Measurements from ENCODE around the gene PUS1.

Gene PUS1

GRCh38 chr12:131917139-131917710 is 11.9 kb upstream of the PUS1 start:
- peak in 2 of 4 experiments; percentile 35 to 40 for DNase-seq

DNA sequence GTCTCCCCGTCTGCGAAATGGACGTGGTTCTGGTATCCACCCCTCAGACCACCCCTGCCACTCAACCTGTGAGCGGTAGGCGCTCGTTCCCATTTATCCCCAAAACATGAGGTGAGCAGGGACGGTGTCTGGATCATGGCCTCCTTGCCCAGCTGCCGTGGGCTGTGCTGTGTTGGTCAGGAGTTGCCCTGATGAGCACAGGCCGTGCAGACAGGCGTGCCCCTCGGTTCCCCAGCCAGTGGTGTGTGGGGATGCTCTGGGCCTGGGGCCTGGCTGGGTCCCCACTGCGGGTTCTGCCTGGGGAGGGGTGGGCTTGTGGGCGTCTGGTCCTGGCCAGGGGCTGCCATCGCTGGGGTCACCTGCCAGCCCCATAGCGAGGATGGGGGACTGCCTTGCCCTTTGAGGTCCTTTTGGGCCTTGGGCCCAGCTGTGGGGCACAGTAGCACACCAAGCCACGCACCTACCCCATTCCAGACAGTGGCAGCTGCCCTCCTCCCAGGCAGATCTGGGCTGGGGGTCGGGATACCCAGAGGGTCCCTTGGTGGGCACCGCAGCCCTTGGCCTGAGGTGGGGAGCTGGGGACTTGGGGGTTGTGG is 11.3 kb upstream of the PUS1 start:
- no peak for DNase-seq

GRCh38 chr12:131918311-131919050 is 10.6 kb upstream of the PUS1 start:
- no peak for DNase-seq

- no peak for DNase-seq
Observed at GRCh38 chr12:131919051-131919347, 10.1 kb upstream of the PUS1 start.

DNA sequence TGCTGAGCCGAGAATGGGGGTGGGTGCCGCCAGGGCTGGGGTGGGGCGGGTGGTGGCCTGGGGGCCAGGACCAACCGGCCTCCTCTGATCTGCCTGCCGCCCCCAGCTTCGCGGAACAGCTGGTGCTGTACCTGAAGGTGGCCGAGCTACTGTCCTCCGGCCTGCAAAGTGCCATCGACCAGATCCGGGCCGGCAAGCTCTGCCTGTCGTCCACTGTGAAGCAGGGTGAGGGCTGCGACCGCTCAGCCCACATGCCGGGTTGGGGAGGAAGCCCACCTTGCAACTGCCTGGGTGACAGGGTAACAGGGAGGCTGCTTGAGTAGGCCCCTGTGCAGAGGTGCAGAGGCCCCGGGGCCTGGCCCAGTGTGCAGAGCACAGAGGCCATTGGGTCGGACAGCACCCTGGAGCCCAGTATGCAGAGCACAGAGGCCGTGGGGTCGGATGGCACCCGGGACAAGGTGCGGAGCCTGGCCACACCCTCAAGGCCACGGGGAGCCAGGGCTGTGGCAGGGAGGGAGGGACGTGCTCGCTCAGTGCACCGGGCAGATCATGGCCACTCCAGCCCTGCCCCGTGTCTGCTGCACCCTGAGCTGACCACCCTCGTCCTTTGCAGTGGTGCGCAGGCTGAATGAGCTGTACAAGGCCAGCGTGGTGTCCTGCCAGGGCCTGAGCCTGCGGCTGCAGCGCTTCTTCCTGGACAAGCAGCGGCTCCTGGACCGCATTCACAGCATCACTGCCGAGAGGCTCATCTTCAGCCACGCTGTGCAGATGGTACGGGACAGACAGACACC is 9.5 kb upstream of the PUS1 start:
- DNase-seq, result no peak

GRCh38 chr12:131920157-131920508 is 8.9 kb upstream of the PUS1 start:
- no peak for DNase-seq

GRCh38 chr12:131920902-131921840 is 7.9 kb upstream of the PUS1 start:
- DNase-seq, result no peak

DNA sequence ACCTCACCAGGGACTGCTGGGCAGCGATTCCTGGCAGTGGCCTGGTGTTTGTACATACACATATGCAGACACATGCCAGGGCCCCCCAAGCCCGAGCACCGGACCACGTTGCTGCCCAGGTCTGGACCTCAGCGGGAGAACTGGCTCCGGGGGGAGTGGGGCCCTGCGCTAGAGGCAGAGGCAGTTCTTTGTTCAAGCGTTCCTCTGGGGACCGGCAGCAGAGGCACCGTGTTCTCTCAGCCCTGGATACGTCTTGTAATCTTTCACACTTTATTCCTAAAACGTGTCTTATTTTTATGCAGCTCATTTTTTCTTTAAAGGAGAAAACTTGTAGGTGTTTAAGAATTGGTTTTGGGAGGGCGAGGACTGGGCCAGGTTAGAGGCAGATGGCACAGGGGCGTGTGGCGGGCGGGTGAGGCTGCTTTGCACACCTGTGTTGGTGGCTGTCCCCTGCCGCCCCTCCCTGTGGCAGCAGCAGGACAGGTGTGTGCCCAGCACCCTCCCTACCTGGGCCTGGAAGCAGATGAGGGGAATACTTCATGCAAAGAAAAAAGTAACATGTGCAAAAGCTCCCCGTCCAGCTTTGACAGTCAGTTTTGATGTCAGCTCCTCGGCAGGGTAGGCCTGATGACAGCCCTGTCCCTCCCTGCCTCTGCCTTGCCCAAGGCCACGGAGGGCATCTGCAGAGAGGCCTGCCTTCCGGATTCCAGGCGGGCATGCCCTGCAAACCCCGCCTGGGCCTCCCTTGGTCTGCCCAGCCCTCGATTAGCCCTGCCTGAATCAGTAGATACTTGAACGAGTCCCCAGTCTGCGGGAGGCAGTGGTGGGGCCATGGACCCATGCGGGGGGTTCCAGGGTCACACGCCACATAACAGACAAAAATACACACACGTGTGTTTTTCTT is 7.0 kb upstream of the PUS1 start:
- no peak for DNase-seq

DNA sequence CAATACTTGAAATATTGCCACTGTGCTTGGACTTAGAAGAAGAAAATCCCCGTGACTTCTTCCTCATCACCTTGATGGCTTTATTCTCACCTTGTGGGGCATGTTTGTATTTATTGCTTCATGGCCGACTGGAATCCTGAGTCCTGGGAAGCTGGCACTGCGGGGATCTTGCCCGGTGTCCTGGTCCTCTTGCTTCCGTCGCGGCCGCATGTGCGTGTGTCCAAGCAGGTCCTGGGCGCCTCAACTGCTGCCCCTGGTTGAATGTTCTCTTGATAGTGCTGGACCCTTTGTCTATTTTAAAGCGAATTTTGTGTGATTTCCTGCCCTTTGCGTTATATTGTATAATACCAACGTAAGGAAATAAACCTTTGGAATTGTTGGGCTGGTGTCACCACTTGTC is 6.3 kb upstream of the PUS1 start:
- DNase-seq, result no peak

GRCh38 chr12:131923260-131923659 is 5.8 kb upstream of the PUS1 start:
- no peak for DNase-seq

DNA sequence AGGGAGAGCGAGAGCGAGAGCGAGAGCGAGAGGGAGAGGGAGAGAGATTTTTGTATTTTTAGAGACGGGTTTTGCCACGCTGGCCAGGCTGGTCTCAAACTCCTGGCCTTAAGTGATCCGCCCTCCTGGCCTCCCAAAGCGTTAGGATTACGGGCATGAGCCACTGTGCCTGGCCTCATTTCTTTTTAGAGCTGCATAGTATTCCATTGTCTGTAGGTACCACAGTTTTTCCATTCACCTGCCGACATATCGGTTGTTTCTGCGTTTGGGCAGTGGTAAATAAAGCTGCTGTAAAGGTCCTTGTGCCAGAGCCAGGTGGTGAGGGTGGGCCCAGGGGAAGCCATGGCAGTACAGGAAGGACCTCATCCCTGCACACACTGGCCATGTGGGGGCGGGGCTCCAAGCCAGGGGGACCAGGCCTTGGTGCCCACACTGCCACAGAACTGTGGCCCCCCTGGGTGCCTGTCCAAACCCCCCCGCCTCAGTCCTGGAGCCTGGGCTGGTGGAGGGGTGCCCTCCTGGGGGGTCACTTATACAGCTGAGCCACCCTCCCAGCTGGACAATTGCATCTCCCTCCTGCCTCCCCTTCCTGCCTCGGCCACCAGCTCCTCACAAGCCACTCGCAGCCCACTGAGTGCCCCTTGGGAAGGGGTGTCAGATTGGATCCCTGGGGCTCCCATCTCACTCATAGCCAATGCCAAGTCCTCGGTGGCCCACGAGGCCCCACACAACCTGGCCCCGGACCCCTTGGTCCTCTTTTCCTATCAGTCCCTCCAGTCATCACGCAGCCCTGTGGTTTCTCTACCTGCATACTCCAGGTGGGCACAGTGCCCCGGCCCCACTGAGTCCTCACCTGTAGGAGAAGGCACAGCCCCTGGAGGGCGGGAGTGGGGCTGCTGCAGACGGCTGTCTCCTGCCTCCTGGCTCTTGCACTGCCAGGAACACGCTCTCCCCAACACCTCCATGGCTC is 1.7 kb upstream of the PUS1 start:
- DNase-seq, result no peak

DNA sequence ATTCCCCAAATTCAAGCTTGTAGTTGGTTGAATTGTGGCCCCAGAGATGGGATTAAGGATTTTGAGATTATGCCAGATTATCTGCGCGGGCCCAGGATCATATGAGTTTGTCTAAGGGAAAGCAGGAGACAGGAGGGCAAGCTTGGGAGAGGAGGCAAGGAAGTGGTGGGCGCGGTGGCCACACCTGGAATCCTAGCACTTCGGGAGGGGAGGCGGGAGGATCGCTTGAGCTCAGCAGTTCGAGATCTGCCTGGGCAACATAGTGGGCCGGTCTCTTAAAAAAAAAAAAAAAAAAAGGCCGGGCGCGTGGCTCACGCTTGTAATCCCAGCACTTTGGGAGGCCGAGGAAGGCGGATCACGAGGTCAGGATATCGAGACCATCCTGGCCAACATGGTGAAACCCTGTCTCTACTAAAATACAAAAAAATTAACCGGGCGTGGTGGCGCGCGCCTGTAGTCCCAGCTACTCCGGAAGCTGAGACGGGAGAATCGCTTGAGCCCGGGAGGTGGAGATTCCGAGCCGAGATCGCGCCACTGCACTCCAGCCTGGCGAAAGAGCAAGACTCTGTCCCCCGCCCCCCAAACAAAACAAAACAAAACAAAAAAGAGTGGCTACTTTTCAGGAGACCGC is 881 bp upstream of the PUS1 start:
- no peak for DNase-seq

GRCh38 chr12:131929581-131930456 is 743 bp downstream of the PUS1 start:
- no peak for DNase-seq

DNA sequence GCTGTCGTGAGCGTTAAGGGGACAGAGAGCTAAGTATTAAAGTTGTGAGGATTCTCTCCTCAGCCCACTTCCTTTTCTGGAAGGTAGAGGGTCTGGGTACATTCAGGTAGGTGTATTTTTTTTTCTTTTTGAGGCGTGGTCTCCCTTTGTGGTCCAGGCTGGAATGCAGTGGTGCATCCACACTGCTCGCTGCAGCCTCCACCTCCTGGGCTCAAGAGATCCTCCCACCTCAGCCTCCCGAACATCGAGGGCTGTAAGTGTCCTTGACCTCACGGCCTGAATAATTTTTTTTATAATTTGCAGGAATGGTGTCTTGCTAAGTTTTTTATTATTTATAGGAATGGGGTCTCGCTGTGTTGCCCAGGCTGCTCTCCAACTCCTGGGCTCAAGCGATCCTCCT is 1.4 kb downstream of the PUS1 start:
- no peak for DNase-seq

DNA sequence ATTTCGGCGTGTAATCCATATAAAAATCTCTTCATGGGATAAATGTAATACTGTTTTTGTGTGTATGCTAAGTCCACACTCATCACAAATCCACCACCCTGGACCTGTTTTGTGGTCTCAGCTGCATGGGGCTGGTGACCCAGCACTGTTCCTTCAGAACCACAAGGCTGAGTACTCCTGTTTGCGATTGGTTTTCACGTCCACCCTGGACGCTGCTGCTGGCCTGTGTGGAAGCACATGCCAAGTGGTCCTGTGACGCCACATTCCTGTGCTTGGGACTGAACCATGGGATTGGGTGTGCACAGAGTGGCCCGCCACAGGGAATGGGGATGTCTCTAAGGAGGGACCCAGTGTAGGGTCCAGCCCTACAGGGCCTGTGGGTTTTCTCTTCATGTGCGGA is 4.3 kb downstream of the PUS1 start:
- DNase-seq, result no peak

GRCh38 chr12:131934535-131934934 is 5.5 kb downstream of the PUS1 start:
- DNase-seq, result no peak

GRCh38 chr12:131938082-131938481 is 9.0 kb downstream of the PUS1 start:
- no peak for DNase-seq

DNA sequence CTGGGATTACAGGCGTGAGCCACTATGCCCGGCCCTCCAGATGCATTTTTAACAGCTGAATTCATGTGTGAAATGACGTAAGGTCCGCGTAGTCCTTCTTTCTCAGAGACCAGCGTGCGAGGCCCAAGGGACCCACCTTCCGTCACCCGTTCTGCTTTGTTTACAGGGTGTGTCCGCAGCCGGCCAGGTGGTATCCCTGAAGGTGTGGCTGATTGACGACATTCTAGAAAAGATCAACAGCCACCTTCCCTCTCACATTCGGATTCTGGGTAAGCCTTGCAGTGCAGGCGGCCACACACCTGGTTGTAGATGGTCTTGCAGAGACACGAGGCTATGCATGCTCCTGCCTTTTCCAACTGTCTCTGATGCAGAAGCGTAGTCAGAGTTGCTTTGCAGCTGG is 9.9 kb downstream of the PUS1 start:
- no peak for DNase-seq

GRCh38 chr12:131940141-131940547 is 11.1 kb downstream of the PUS1 start:
- no peak for DNase-seq

All from activated CD4-positive, CD25-positive, alpha-beta regulatory T cell (primary cell).